IPS-18c (cell line): ENCODE measurements around the gene MYO3B.

Experiments
- H3K4me3 ChIP-seq: 2 replicates; pipeline ENCODE4 v1.7.0; 2013; ENCODE audit warnings: low read depth, mild to moderate bottlenecking, low read length, moderate library complexity; ENCODE audit not compliant: insufficient read depth
- H3K9me3 ChIP-seq: one replicate; pipeline ENCODE4 v1.6.1; 2013; ENCODE audit warnings: mild to moderate bottlenecking, low read length, moderate library complexity; ENCODE audit not compliant: control insufficient read depth, insufficient read depth

MYO3B gene

DNA sequence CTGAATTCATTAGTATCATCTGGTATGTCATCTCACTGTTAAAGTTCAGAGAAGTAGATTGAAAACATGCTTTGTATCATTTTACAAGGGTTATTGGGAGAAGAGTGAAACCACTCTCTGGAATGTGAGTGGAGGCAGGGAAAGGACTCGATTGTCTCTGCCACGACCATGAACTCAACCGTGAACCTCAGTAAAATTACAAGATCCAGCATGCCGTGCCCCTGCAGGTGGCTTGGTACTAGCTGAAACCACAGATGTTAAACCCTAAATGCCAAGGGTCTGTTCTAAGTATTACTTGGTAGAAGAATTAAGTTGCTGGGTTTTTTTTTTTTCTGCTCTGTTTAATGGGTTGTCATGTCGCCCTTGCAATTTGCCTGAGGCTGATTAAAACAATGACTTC is 197.2 kb downstream of the MYO3B start:
- H3K9me3 ChIP-seq = no peaks in the 10 kb centered on the region
- no peak overlapping the region for H3K4me3 ChIP-seq

- Histone ChIP-seq H3K4me3 (no peak overlapping the region), H3K9me3 (no peaks in the 10 kb centered on the region)
These were observed 199.7 kb downstream of the MYO3B start for GRCh38 chr2:170377500-170378207.

- no peaks in the 10 kb centered on the region for H3K9me3 ChIP-seq
- no peak overlapping the region for H3K4me3 ChIP-seq
These were observed 202.3 kb downstream of the MYO3B start for GRCh38 chr2:170380267-170380666.

DNA sequence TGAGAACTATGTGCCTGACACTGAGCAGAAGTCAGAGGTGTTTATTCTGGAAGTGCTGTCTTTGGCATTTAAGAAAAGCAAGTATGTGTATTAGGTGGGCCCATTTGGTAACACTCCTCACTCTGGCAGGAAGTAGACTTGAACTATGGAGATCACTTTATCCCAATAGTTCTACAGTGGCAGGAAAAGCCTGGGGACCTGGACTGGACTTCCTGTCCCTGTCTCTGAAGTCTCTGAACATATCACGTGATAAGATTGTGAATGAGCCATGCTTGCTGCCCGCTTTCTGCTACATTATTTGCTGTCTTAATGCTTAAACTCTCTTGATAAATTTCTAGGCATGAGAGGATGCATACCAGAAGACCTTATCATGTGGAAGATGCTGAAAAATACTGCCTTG is 203.7 kb downstream of the MYO3B start:
- H3K4me3 ChIP-seq = no peak overlapping the region
- no peaks in the 10 kb centered on the region for H3K9me3 ChIP-seq

DNA sequence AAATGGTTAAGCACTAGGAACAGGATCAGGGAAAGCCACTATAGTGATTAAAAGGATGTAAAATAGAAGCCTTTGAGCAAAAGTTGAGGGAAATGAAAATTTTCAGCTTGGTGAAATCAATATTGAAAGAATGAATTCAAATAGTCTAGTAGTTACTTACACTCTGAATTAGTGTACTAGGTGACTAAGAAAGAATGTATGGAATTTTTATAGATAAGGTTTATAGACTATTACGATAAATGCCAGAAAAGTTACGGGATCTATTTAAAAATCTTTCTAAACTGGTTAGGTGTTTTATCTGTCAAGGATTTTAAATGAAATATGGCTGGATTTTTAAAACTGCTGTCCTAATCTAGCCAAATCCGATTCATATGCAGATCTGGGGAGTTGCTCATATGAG is 208.6 kb downstream of the MYO3B start:
- no peaks in the 10 kb centered on the region for H3K9me3 ChIP-seq
- H3K4me3 ChIP-seq = no peak overlapping the region

- H3K9me3 ChIP-seq = no peaks in the 10 kb centered on the region
- no peak overlapping the region for H3K4me3 ChIP-seq
These were observed 213.1 kb downstream of the MYO3B start for GRCh38 chr2:170391018-170391417.

- H3K4me3 ChIP-seq = no peak overlapping the region
- H3K9me3 ChIP-seq = no peaks in the 10 kb centered on the region
These were observed 213.8 kb downstream of the MYO3B start for GRCh38 chr2:170391697-170392096.

DNA sequence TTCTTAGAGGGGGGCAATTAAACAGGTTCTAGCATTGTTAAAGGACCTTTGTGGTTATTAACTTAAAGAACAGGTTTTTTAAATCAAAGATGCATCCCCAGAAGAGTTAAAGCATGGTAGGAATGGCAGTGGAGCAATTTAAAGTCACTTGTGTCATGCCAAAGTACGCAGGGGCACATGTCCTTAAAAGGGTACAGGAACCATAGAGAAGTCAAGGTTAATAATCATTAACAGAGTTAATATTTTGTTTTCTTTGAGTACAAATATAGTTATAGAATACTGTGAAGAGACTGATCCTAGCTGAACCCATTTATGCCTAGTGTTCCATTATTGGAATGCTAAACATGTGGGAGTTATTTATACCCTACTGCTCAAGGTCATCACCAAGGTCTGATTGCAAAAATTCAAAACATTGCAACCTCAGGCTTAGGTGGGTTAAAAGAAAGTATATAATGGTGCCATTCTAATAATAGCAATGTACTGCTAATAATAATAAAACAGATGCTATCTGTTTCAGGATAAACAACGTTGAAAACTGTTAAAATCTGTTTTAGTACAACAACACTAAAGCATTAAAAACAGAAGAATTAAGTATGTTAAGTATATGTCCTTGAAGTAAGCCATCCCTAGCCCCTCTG is 216.0 kb downstream of the MYO3B start:
- Histone ChIP-seq H3K9me3 (no peaks in the 10 kb centered on the region), H3K4me3 (no peak overlapping the region)

- no peaks in the 10 kb centered on the region for H3K9me3 ChIP-seq
These were observed 216.9 kb downstream of the MYO3B start for GRCh38 chr2:170394641-170395387.

DNA sequence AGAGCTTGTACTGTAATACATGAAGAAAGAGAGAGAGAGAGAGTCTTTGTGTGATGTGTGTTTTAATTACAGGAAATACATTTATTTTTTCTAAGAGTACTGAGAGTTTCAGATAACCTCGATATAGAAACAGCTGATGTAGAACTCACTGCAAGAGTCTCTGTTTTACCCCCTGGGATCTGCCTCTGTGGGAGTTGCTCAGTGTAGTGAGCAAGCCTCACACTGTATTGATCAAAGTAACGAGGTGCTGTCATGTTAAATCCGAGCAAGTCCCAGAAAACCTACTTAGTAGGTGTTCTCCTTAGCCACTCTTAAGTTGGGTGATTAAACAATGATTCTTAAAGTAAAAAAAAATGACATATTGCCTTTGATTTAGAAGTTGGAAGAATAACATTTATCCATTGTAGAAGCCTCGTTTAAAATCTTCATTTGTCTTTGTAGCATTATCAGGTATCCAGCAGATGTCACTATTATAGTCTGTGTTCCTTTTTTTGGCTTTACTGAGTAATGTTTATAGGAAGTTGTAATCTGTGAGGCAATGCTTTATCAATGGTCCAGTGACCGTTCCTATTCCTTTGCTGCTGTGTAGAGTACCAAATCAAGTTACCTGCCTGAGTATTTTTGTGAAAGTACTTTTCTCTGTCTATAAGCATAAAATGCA is 219.0 kb downstream of the MYO3B start:
- Histone ChIP-seq H3K4me3 (no peak overlapping the region), H3K9me3 (no peaks in the 10 kb centered on the region)

More at GRCh38 chr2:170394641-170395387, 216.9 kb downstream of the MYO3B start:
- no peak overlapping the region for H3K4me3 ChIP-seq

DNA sequence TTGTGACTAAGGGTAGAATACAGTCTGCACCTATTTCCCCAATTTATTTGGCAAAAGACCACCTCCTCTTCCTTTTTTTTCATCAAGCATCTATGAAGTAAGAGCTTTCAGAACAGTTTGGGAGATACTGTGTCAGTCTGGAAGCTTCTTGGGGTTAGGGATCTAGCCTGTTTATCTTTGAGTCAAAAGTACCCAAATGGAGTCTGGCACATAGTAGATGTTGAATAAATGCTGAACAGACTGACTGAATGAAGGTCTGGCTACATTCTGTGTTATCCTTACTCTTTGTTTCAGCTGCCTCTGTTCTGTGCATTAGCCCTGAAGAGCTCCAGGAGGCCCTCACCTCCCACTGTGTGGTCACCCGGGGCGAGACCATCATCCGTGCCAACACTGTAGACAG is 223.2 kb downstream of the MYO3B start:
- H3K9me3 ChIP-seq = no peaks in the 10 kb centered on the region

GRCh38 chr2:170404846-170405245 is 226.9 kb downstream of the MYO3B start:
- H3K4me3 ChIP-seq = no peak overlapping the region
- no peaks in the 10 kb centered on the region for H3K9me3 ChIP-seq

More for the DNA sequence above, 223.2 kb downstream of the MYO3B start:
- H3K4me3 ChIP-seq = no peak overlapping the region

GRCh38 chr2:170405326-170405725 is 227.4 kb downstream of the MYO3B start:
- no peak overlapping the region for H3K4me3 ChIP-seq
- H3K9me3 ChIP-seq = no peaks in the 10 kb centered on the region

DNA sequence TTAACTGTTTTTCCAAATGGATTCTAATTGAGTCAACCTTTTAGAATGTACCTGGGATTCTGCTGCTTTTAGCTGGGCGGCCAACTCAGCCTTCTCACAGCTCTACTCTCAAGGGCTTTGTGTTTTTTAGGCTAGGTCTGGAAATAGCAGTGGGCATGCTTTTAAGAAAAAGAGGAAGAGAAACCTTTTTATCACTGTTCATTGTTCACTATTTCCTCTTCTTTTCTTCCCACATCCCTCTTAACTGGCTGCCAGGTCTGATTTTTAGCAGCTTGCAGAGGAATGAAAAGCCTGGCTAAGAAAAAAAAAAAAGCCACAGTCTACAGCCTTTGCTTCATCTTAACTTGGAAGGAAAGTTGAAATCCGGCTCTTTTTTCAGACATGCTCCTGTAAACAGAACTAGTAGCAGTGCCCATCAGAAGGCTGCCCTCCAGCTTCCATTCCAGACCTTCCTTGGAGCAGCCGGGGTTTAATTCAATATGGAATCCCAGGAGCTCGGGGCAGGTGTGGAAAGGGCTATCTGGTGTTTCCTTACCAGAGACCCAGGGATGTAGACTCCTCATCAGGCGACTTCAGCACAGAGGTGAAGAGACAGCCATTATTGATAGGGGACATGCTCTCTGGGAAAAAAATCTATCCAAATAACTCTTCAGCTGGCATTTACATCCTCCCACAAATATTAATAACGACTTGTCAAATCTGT is 230.7 kb downstream of the MYO3B start:
- no peaks in the 10 kb centered on the region for H3K9me3 ChIP-seq
- H3K4me3 ChIP-seq = no peak overlapping the region

GRCh38 chr2:170409164-170409535 is 231.2 kb downstream of the MYO3B start:
- Histone ChIP-seq H3K4me3 (no peak overlapping the region), H3K9me3 (no peaks in the 10 kb centered on the region)

DNA sequence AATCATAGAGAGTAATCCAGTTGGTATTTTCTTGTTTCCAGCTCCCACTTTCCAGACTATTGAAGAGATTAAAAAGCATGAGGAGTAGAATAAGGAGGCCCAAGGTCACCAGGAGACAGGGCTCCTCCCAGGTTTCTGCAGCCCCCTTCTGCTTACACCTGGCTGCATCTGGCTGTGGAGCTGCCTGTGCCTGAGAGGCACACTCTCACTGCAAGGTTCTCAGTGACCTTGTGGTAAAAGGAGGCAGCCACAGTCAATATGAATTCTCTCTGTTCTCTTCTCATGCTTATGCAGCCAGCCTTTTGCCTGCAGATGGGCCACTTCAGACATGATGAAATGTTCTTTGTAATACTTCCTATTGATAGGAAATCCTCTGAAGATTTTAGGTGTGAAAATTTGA is 233.7 kb downstream of the MYO3B start:
- Histone ChIP-seq H3K9me3 (no peaks in the 10 kb centered on the region), H3K4me3 (no peak overlapping the region)

DNA sequence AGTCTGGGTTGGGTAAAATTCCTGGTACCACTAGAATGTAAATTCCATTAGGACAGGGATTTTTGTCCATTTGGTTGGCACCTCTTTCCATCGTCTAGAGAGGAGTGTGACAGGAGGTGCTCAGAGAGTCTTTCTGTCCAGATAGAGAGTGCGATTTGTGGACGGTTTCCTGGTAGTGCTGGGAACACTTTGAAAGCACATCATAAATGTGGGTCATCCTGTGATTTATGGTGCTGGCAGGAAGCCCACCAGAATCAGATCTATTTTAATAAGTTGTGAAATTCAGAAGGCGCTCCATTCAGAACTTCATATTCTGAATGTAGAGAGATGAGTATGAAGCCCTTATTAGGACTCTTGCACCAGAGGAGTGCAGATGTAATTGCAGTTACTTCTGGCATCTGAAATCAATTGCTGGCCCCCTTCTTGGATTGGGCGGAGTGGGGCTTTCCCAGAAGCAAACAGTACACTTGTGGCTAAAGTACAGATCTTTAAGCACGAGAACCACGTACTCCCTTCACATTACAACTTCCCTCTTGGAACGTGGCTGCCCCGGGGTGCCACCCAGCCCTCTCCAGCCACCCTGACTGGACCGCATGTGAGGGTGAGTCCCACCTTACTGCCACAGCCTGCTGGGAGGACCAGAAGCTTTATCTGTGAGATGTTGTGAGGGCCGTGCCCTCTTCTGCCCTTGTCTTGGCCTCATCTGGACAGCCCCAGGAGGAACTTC is 243.2 kb downstream of the MYO3B start:
- Histone ChIP-seq H3K4me3 (no peak overlapping the region), H3K9me3 (no peaks in the 10 kb centered on the region)
